Mucosa of stomach (tissue), 1 donor: ENCODE measurements around the gene ANKRD60.

Source experiments
- H3K27me3 ChIP-seq: one replicate; pipeline ENCODE4 v1.7.0; 2013; ENCODE audit warnings: mild to moderate bottlenecking, low read length; ENCODE audit not compliant: control insufficient read depth, insufficient read depth
- H3K36me3 ChIP-seq: one replicate; pipeline ENCODE4 v1.7.0; 2013; ENCODE audit warnings: low read length; ENCODE audit not compliant: control insufficient read depth, insufficient read depth
- H3K4me1 ChIP-seq: one replicate; pipeline ENCODE4 v1.7.0; 2013; ENCODE audit warnings: mild to moderate bottlenecking, low read length; ENCODE audit not compliant: control insufficient read depth, insufficient read depth
- H3K4me3 ChIP-seq: one replicate; pipeline ENCODE4 v1.7.0; 2013; ENCODE audit warnings: low read length
- H3K9ac ChIP-seq: one replicate; pipeline ENCODE4 v1.7.0; 2013; ENCODE audit warnings: mild to moderate bottlenecking, low read length, moderate library complexity
- H3K9me3 ChIP-seq: one replicate; pipeline ENCODE4 v1.7.0; 2013; ENCODE audit warnings: mild to moderate bottlenecking, low read length, moderate library complexity; ENCODE audit not compliant: control insufficient read depth
- donor health status: Pancreatic carcinoma.

The ANKRD60 gene

GRCh38 chr20:58175836-58176235 lies 52.6 kb downstream of the ANKRD60 start:
- Histone ChIP-seq H3K4me3 (no peak overlapping the region), H3K27me3 (peaks cover 11% of the 10 kb centered on the region), H3K36me3 (no peaks in the 10 kb centered on the region), H3K9me3 (no peaks in the 10 kb centered on the region), H3K9ac (no peak overlapping the region), H3K4me1 (peaks cover 12% of the 10 kb centered on the region)

DNA sequence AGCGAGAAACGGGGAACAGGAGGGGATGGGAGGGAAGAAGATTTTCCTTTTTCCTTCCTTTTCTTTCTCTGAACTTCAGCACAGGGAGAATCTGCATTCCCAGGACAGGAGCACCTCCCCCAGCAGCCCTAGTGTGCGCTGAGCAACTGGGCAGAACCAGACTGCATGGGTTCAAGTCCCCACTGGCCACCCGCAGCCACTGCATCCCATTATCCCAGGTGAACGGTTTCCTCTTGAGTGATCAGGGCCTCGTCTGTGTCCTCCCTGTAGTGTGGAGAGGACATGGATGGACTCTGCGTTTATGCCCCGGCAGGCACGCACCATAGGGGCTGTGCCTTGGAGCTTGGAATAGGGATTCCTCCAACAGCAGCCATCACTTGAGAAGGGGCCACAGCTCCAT lies 53.0 kb downstream of the ANKRD60 start:
- Histone ChIP-seq H3K4me3 (no peak overlapping the region), H3K9me3 (no peaks in the 10 kb centered on the region), H3K27me3 (peaks cover 11% of the 10 kb centered on the region), H3K36me3 (no peaks in the 10 kb centered on the region), H3K9ac (no peak overlapping the region), H3K4me1 (peaks cover 12% of the 10 kb centered on the region)

DNA sequence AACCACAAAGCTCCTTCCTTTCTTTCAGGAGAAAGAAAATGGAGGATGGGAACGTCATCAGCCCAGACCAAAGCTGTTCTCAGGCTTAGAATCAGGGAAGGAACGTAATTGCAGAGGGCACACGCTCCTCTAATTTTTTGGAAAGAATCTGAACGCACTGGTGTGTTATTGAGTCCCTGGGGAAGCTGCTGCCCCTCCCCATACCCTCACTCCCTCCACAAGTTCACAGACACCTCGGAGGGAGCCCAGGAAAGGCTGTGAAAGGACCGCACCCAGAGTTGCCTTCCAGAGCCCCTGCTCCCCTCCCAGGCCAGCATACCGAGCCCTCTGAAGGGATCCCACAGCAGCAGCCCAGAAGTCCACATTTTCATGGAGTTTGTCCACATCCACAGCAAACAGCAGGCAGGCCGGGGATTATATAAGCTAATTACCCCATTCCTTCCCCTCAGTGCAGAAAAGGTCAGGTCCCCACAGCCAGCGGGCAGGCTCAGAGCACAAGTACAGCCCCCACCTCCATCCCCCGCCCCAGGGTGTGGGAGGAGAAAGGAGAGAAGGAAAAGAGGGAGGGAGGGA lies 53.7 kb downstream of the ANKRD60 start:
- Histone ChIP-seq H3K36me3 (no peaks in the 10 kb centered on the region), H3K27me3 (peaks cover 7% of the 10 kb centered on the region), H3K9me3 (no peaks in the 10 kb centered on the region), H3K9ac (no peak overlapping the region), H3K4me3 (no peak overlapping the region), H3K4me1 (peaks cover 10% of the 10 kb centered on the region)

DNA sequence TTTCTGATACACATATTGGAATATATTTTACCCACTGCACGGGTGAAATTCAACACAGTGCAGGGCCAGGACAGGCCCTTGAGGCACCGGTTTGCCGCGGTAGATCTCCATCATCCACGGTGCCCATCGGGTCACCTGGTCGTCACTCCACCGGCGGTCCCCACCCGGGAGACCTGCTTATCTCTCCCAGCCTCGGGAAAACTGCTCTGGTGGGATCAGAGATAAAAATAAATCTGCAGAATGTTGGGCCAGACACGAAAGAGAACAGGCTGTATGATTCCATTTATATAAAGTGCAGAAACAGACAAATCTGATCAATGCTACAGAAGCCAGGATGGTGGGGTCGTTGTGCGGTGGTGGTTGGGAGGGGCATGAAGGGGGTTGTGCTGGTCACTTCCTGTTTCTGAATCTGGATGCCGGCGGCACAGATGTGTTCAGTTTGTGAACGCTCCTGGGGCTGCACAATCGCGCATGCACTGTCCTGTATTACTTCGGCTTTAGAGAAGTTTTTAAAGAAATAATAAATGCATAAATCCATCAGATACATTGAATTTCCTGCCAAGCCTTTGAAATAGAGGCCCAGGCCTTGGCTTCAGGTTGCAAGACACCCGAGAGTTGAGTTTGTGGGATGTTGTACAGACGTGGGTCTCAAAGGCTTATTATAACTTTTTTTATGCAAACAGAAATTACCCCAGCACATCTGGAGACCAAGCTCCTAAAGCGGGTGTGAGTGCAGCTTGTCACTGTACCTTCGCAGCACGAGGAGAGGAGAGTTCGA lies 54.3 kb downstream of the ANKRD60 start:
- Histone ChIP-seq H3K4me3 (no peak overlapping the region), H3K27me3 (peaks cover 2% of the 10 kb centered on the region), H3K9ac (no peak overlapping the region), H3K36me3 (no peaks in the 10 kb centered on the region), H3K4me1 (peaks cover 5% of the 10 kb centered on the region), H3K9me3 (no peaks in the 10 kb centered on the region)

DNA sequence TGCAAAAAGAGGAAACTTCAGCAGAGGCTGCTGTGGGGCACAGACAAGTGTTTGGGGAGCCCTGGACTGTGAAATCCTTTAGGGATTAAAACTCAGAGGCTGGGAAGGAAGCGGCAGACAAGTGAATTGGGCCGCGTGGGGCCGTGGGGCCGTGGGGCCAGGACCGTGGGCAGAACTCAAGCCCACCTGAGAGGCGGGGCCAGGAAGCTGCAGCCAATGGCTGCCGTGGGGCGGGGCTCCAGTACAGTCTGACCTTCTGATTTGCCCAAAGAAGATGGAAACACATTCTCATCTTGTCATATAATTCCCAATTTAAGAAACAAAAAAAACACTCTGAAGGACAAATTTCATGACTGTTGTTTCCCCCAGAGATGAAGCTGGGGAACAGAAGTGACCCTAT lies 55.4 kb downstream of the ANKRD60 start:
- no peak overlapping the region for H3K4me3 ChIP-seq
- no peak overlapping the region for H3K9ac ChIP-seq
- peaks cover 5% of the 10 kb centered on the region for H3K4me1 ChIP-seq
- H3K27me3 ChIP-seq, result no peaks in the 10 kb centered on the region
- H3K9me3 ChIP-seq, result no peaks in the 10 kb centered on the region
- no peaks in the 10 kb centered on the region for H3K36me3 ChIP-seq

DNA sequence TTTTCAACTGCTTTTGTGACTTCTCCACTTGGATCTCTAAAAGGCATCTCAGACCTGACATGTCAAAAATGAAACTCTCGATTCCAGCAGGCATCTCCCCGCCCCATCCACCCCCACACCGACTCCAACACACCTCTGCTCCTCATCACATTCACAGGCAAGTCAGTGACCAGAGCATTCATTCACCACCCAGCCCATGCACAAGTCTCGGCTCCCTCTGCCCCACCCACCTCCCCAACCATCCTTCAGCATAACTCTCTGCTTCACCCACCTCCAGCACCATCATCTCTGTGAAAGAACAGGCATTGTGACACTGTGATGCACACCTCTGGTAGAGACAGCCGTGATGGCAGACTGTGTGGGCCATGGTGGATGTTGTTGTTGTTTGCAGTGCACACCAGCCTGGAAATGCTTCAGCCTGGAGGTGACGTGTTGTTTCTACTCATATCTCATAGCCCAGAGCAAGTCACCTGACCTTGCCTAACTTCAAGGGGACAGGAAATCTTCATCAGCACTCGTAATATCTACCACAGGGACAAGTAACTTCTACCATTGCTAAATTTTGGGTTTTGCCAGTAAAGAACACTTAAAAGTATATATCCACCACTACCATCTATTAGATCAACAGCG lies 56.5 kb downstream of the ANKRD60 start:
- peaks cover 5% of the 10 kb centered on the region for H3K4me1 ChIP-seq
- no peak overlapping the region for H3K9ac ChIP-seq
- no peaks in the 10 kb centered on the region for H3K36me3 ChIP-seq
- no peaks in the 10 kb centered on the region for H3K9me3 ChIP-seq
- no peaks in the 10 kb centered on the region for H3K27me3 ChIP-seq
- no peak overlapping the region for H3K4me3 ChIP-seq

DNA sequence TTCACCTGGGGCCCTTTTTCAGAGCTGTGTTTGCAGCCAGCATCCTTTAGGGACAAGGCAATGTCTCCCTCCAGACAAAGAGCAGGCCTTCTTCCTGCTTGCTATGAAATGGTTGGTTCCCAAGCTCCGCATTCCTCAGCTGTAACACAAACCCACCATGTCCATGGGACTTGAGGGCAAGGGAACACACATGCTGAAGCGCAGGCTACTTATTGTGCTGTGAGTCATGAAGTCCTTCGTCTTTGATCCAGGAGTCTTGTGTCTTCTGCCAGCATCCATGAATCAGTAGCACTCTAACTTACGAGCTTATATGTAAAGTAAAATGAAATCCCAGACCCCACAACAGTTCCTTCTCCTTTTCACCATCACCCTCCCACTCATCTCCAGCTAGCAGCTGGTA lies 59.0 kb downstream of the ANKRD60 start:
- Histone ChIP-seq H3K9me3 (no peaks in the 10 kb centered on the region), H3K27me3 (no peaks in the 10 kb centered on the region), H3K36me3 (no peaks in the 10 kb centered on the region), H3K9ac (no peak overlapping the region), H3K4me1 (no peaks in the 10 kb centered on the region), H3K4me3 (no peak overlapping the region)

DNA sequence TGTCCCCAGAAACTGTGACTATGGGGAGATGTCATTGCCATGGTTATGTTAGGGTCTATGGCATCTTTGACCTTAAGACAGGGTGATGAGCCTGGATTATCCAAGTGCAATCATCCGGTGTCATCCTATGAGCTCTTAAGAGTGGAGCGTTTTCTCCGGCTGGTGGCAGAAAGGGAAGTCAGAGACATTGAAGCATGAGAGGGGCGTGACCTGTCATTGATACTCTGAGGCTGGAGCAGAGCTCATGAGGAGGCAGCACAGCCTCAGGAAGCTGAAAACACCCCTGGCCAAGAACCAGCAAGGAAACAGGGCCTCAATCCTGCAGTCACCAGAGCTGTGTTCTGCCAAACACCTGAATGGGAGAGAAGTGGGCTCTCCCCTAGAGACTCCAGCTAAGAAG lies 59.6 kb downstream of the ANKRD60 start:
- Histone ChIP-seq H3K9me3 (no peaks in the 10 kb centered on the region), H3K36me3 (no peaks in the 10 kb centered on the region), H3K4me1 (no peaks in the 10 kb centered on the region), H3K9ac (no peak overlapping the region), H3K4me3 (no peak overlapping the region), H3K27me3 (no peaks in the 10 kb centered on the region)

DNA sequence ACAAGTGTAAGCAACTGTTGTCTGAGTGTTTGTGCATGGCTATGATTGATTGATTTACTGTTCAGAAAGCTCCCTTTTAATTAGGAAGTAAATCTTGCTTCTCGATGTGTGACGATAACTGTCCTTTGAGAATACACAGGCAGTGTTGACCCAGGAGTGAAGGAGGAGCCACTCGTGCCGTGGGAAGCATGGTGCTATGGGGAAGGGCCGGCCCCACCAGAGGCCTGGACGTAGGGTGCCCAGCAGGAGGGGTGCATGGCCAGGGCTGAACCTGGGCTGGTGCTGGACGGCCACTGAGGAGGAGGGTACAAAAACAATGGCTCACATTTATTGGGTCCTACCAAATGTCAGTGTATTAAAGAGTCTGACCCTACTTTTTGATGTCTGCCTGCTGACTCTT lies 60.7 kb downstream of the ANKRD60 start:
- Histone ChIP-seq H3K9me3 (no peaks in the 10 kb centered on the region), H3K9ac (no peak overlapping the region), H3K4me1 (no peaks in the 10 kb centered on the region), H3K36me3 (no peaks in the 10 kb centered on the region), H3K4me3 (no peak overlapping the region), H3K27me3 (no peaks in the 10 kb centered on the region)
